CD1c-positive myeloid dendritic cell (primary cell): Measurements from ENCODE around the gene IFT81.

Experiments used
- DNase-seq: peaks from one replicate; pipeline ENCODE4 v3.0.0-alpha.2; 2016; ENCODE audit errors: extremely low spot score

The IFT81 gene

DNA sequence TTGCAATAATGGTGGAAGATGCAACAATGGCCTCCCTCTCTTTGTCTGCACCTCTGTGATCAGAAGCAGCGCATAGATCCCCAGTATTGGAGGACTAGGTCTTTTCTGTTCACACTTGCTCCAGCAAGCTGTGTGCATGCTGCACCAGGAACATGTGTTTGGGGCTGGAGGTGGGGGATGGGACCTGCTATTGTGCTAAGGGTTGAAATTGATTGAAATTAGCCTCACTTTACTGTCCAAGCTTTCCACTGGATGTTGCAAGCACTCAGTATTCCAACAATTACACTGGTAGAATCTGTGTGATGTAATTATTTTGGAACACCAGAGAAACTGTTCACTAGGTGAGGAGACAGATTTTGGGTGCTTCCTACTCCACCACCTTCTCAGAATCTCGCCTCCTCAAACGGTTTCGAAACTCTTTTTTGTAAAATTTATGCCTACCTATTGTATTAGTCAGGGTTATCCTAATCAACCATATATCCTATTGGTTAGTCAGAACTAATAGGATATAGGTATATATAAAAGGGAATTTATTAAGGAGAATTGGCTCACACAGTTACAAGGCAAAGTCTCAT, 35.6 kb downstream of the IFT81 start:
- no peak for DNase-seq

DNA sequence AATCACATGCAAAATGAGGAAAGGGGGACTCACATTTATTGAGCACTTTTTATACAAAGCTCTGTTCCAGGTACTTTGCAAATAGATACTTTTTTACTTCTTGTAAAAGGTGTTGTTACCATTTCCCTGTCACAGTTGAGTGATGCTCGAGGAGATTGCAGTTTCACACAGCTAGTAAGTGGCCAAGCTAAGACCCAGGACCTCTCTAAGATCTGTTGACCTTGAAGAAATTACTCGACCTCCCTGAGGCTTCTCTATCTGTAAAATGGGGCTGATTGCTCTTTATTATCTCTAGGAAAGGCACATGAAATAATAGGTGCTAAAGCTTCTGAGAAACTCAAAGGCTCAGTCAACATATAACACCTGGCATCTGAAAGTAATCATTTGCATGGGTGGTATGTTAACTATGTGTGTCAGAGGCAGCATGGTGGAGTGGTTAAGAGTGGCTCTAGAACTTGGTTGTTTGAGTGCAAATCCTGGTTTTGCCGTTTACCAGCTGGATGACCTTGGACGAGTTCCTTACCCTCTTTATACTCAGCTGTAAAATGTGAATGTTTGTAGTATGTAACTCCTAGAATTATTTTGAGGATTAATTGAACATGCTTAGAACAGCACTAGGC, 41.5 kb downstream of the IFT81 start:
- DNase-seq: no peak

DNA sequence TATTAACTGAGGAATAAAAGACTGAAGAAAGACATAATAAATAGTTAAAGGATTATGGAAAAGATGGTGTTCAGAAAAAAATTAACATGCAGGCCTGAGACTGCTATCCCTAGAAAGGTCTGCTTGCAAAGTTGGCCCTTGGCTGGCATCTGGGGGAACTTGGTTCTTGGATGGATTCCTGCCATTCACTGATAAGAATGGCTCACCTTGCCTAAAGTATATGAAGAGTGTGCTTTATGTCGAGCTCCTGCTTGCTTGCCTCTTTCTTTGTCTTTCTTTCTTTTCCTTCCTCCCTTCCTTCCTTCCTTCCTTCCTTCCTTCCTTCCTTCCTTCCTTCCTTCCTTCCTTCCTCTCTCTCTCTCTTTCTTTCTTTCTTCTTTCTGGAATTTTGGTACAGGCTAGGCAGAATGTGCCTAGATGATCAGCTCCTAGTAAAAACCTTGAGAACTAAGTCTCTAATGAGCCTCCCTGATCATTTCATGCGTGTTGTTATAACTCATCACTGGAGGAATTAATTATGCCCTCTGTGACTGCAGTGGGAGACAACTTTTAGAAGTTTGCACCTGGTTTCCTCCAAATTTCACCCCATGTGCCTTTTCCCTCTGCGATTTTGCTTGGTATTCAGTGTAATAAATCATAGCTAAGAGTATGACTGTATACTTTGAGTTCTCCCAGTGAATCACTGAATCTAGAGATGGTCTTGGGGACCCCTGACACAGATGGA, 44.7 kb downstream of the IFT81 start:
- no peak for DNase-seq

DNA sequence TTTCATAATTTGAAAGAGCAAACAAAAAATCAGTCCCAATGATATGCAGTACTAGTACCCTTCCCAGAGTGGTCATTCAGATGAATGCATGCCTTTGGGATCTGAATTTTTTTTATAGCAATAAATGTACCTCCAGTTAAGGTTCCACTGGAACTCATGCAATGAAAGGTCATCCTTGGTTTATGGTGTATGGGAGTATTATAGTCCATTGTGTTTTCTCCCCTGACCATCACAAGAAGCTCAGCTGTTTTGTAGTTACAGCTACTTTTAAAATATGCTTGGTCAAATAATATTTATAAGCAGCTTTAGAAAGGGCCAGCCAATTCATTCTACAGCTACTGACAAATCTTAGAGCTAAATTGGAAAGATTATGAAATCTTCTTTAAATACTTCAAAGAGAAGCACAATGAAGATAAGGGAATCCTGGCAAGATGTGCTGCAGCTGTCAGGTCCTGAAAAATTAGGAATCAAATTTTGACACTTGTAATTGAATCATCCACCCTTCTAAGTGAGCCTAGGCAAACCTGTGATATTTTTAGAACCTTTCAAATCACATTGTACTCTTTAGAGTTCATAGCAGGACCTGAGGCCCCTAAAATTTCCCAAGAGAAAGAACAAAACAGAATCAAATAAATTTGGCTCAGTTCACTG, 46.5 kb downstream of the IFT81 start:
- no peak for DNase-seq

DNA sequence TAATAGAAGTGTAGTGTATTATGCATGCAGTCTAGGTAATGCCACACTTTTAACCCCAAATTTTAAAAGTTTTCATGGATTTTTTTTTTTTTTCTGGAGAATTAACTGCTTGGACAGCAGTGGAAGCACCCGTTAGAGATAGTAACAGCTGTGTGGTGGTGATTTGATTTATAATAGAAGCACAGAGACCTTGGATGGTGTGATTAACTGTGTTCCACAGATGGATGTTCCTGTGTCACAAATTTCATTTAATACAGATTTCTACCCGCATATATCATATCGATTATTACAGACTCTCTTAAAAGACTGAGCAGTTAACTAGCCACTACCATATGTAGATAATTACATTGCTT, 47.0 kb downstream of the IFT81 start:
- no peak for DNase-seq

DNA sequence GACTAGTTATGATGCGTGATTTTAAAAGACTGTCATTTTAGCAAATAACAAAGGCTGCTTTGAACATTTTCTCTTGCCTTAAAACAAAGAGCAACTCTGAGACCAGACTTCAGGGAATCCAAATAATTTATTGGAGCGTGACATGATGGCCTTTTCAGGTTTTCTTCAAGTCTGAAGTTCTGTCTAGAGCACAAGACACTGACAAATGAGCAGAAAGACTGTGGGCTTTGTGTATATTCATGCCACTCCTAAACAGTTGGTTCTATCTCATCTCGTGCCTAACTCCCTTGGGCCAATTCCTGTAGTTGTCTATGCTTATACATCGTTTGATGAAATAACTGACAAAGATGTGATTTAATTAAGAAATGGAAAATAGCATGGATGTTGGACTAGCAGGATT, 47.5 kb downstream of the IFT81 start:
- no peak for DNase-seq

DNA sequence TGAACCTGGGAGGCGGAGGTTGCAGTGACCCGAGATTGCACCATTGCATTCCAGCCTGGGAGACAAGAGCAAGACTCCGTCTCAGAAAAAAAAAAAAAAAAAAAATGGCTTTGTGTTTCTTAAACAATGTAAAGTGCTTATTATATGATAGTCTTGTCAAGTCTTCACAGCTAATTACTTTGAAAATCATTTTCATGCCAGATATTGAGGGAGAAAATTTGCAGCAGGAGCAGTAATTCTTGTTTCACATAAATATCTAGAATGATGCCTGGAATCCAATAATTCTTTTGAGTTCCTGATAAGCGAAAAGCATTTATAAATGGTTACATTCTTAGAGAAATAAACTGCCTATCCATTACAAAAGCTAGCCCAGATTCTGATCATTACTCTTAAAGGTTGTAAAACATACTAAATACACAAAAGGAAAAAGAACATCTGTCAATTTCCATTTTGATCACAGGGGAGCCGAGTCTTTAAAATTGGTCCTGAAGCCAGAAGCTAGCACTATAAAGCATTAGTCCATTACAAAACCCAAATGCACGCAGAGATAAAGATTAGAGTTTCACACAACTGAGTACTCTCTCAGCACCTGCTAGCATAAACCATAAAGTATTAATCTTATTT, 50.3 kb downstream of the IFT81 start:
- DNase-seq: no peak

DNA sequence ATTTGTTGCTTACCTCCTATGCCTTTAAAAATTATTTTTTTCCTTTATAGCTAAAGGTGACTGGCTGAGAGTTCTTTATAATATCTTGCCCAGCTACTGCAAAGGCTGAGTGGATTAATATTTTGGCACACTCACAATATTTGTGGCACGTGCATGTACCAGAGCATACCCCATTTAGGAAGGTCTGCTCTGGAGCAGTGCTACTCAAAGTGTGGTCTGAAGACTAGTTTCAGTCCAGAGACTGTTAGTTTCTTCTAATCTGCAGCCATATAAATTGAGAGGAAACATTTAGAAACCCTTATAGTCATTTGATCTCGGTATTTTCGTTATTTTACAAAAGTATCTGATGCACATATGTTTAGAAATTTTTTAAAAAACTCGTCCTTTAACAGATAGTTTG, 51.0 kb downstream of the IFT81 start:
- DNase-seq: no peak

DNA sequence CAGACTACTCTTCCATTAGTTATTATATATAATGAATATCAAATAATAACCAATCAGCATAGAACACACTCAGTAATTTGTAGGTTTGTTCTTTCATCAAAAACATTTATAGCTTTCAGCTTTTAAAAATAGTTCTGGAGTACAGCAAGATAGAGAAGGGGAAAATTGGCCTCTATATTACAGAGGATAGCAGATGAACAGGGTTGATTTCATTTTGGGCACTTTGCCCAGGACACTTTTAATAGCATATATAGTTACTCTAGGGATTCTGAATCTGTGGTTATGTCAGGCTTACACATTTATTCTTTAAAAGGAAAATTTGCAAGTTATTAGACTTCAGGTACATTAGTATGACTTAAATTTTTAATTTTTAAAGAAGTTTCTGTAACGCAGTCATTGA, 52.6 kb downstream of the IFT81 start:
- DNase-seq: no peak

DNA sequence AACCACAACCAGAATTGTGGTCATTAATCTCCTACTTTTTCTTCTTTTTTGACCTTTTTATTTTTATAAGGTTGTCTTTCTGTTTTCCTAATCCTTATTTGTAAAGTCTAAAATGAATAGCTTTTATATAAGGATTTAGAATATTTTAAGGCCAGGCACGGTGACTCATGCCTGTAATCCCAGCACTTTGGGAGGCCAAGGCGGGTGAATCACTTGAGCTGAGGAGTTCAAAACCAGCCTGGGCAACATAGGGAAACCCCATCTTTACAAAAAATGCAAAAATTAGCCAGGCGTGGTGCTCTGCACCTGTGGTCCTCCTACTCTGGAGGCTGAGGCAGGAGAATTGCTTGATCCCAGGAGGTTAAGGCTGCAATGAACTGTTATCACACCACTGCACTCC, 55.1 kb downstream of the IFT81 start:
- no peak for DNase-seq

DNA sequence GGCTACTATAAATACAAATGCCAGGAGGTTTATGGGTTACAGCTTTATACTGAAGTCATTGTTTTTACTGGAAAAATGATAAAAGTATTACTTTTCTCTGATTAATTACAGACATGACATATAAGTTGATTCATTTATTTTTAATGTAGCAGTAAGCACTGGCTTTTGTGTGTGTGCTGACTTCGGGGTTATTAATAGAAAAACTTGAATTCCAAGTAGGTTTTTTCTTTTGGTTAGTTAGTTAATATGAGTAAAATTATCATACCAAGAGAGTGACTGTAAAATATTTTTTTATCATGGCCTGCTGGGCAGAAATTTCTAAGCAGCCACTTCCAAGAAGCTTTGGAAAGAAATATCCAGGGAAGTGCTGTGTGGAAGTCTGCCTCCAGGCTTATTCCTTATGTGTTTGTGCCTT, 56.4 kb downstream of the IFT81 start:
- DNase-seq: no peak

DNA sequence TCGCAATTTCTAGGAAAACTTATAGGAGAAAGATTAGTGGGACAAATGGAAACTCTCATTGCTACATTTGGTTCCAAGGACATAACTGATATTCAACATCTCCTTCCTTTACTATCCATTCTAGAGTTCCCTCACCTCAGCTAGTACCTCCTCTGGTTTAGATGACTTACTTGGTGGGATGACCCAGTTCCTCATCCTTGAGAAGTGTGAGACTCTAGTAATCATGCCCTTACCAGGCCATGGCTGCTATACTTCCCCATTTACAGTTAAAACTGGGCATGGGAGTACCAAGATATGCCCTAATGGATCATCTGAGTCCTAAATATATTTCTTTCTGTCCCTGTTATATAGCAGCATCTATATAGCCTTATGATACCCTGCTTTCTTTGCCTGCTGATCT, 58.1 kb downstream of the IFT81 start:
- peak; percentile 18 for DNase-seq

DNA sequence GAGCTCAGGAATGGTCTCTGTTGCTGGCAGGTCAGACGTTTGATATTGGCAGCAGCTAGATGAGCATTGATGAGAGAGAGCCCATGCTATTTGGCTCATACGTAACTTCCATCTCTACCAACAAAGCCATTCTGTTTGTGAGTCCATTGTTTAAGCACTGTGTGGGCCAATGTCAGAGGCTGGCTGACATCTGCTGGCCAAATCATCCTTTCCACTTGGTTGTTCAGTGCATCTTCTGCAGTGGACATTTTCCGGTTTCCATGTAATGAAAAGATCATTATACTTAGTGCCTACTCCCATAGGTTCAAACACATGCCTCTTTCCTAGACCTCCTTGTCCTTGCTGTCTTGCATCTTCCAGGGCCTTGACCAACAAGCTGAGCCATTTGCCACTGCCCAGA, 59.2 kb downstream of the IFT81 start:
- no peak for DNase-seq

DNA sequence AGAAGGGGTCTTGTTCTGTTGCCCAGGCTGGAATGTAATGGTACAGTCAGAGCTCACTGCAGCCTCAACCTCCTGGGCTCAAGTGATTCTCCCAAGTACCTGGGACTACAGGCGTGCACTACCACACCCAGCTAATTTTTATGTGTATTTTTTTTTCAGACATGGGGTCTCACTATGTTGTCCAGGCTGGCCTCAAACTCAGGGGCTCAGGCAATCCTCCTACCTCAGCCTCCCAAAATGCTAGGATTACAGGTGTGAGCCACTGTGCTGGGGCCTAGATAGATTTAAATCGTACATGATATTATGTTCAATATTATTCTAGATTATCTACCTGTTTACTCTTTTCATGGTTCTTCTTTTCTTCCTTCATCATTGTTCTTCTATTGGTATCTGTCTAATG, 61.5 kb downstream of the IFT81 start:
- DNase-seq: no peak

DNA sequence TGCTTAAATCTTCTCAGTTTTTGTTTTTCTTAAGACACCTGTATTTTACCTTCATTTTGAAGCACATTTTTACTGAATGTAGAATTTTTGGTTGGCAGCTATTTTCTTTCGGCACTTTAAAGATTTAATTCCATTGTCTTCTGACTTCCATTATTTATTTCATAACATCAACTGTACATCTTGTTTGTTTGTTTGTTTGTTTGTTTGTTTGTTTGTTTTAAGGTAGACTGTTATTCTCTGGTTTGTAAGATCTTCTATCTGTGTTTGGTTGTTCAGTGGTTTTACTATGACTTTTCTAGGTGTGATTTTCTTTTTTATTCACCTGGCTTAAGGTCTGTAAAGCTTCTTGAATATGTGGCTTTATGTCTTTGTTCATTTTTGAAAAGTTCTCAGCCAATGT, 61.9 kb downstream of the IFT81 start:
- no peak for DNase-seq

DNA sequence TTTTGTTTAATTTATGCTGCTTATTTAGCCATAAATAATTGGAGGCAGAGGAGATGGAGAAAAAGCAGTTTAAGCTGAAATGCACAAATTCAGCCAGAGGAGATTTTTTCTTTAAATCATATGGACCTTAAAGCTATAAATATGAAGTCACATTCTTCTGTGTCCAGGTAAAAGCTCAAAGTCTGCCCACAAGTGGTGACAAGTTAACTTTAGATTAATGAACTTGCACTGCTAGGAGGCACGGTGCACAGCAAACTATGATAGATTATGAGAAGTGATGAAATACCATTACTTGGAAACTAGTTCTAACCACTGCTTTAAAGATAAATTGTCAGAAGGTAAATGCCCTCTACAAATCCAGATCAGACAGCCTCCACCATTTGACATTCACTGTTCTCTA, 69.0 kb downstream of the IFT81 start:
- no peak for DNase-seq

DNA sequence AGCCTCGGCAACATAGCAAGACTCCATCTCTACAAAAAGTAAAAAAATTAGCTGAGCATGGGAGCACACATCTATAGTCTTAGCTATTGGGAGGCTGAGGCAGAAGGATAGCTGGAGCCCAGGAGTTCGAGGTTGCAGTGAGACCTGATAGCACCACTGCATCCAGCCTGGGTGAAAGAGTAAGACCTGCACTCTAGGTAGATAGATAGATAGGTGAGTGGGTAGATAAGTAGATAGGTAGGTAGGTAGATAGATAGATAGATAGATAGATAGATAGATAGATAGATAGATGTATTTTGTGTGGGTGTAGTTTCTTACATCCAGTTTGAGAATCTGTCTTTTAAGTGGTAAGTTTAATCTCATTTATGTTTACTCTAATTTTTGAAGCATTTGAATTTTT, 72.8 kb downstream of the IFT81 start:
- DNase-seq: no peak

DNA sequence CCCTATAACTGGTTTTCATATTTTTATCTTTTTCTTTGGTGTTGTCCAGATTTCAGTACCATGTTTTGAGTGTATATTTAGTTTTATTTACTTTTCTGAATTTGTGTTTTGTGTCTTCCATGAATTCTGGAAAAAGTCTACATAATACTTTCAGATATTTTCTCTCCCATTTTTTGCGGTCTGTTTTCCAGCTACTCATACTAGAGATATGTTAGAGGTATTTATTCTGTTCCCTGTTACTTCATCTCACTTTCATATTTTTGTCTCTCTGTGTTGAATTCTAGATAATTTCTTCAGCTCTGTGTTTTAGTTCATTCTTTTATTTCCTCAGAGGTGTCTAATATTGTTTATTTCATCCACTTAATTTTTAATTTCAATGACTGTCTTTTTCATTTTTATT, 74.2 kb downstream of the IFT81 start:
- DNase-seq: no peak

DNA sequence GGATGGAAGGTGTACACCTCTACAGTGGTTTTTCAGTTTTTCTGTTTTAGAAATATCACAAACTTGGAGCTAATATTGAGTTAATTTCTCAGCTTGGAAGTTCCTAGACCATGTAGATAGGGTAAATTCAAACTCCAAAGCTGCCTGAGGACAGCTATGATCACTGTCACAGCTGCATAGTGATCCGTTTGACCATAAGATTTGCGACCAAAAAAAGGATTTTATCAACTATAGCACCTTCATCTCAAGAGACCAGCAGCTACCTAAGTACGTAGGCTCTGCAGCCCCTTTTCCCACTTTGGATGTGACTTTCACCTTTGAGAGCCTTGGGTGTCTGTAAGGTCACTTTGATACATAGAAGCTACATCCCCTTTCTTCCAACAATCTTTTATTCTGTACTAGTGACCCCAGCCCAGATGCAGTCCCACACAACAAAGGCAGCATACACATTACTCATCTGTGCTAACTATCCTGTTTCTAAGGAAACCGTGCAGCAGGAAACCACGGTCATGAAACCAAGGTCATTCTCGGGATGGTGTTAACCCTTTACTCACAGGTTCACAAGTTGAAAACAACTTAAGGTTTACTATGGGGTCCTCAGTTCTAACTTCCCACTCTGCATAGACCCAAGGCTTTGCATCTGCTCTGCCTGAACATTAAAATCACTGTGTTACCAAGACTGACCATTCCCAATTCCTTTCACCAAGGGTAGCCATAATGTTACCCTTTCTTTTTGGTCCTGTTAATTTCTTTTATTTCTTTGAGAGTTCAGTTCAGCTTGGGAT, 75.4 kb downstream of the IFT81 start:
- no peak for DNase-seq

DNA sequence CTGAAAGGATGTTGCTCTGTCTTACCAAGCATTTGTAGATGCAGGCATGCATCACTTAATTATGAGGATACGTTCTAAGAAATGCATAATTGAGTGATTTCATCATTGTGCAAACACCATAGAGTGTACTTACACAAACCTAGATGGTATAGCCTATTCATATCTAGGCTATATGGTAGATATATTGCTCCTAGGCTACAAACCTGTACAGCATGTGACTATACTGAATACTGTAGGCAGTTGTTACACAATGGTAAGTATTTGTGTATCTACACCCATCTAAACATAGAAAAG, 75.9 kb downstream of the IFT81 start:
- no peak for DNase-seq

DNA sequence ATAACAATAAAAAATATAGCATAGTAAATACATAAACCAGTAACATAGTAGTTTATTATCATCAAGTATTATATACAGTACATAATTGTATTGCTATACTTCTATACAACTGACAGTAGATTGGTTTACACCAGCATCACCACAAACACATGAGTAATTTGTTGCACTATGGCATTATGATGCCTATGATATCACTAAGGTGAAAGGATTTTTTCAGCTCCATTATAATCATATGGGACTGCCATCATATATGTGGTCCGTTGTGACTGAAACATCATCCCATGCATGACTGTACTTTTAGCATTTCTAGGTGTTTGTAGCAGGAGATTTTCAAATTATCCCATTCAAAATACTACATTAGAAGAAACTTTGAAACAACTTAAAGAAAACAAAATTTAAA, 77.8 kb downstream of the IFT81 start:
- no peak for DNase-seq

DNA sequence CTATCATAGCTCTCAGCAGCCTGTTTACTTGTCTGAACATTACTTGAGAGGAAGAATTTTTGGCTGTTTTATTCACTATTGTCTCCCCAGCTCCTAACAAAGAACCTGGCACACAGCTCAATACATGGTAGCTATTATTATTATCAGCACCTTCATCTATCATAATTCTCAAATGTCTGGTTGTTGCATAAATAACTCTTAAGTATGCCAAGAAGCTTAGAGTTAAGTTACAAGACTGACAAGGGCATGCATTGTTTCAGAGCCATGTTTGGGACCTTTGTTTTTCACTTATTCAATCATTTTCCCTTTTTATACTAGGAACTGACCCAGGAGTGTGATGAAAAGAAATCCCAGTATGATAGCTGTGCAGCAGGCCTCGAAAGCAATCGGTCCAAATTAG, 79.4 kb downstream of the IFT81 start:
- DNase-seq: no peak
